Measurements from ENCODE around the gene SLC12A3. TPM values are rescaled to one million over a fixed set of nuclear protein-coding genes. Genes with fewer than 3 reads are reported as not detected.

The SLC12A3 gene
- total and polyA plus RNA-seq, 2 of the 8 experiments (the other 6 are each of a cell fraction or from before 2014, with no cell fraction given), result not detected

- no peak overlapping the region for H2BK12ac ChIP-seq (ENCODE audit: low read depth, low read length)
- H3K9me3 ChIP-seq (ENCODE audit: insufficient read depth in 2 of 2, low read depth in 1 of 2, low read length in 1 of 2), result no peaks in the 10 kb centered on the region
- H2BK20ac ChIP-seq (ENCODE audit: low read length), result no peak overlapping the region
- no peak overlapping the region for H3K9ac ChIP-seq (replicated peaks in 1 of 4; ENCODE audit: extremely low read depth in 1 of 4, low read depth in 3 of 4, low read length in 3 of 4)
- H2BK5ac ChIP-seq (ENCODE audit: low read depth, low read length), result no peak overlapping the region
- no peaks in the 10 kb centered on the region for H3K79me1 ChIP-seq (ENCODE audit: low read depth, low read length)
- WGBS, 2 experiments (ENCODE audit: extremely low coverage in 1 of 2, insufficient coverage in 1 of 2, insufficient read length in 1 of 2, insufficient replicate concordance in 2 of 2, low coverage in 1 of 2, low lambda C conversion rate in 2 of 2, missing lambda C conversion rate in 1 of 2), result 86% methylated on average over 3 of the region's 3 CpGs; no CpG with 5 or more reads in 1 of the 2 experiments
- no peaks in the 10 kb centered on the region for H3K23me2 ChIP-seq (ENCODE audit: low read depth, low read length)
- FAIRE-seq, result no peak
- DNase-seq (ENCODE audit: low read depth in 1 of 2, low spot score in 2 of 2), result no peak
- H2BK120ac ChIP-seq (replicated peaks; ENCODE audit: low read depth, low read length), result no peak overlapping the region
- no peak overlapping the region for H3K23ac ChIP-seq (ENCODE audit: insufficient read length)
- H3K18ac ChIP-seq (ENCODE audit: extremely low read depth, low read length), result no peak overlapping the region
- H3K79me2 ChIP-seq (ENCODE audit: control insufficient read depth in 1 of 2, insufficient read depth in 2 of 2, low read length in 2 of 2), result no peaks in the 10 kb centered on the region
- CTCF ChIA-PET (ENCODE audit: partially characterized antibody), result interaction anchor here (0.8 to 5.2 kb wide), 5 partner anchors 9 to 84 kb away, joined by 3 to 38 read pairs (median 4); no protein-coding TSS in a partner anchor
- H3K4me3 ChIP-seq (ENCODE audit: extremely low read depth in 1 of 4, insufficient read depth in 2 of 4, low read depth in 3 of 4, low read length in 4 of 4), result no peak overlapping the region
- no peak overlapping the region for H3K56ac ChIP-seq (replicated peaks; ENCODE audit: insufficient read length, low read depth, low read length)
- no peaks in the 10 kb centered on the region for H3K36me3 ChIP-seq (ENCODE audit: control insufficient read depth in 2 of 4, insufficient read depth in 4 of 4, low read length in 3 of 4)
- no peak overlapping the region for H2AFZ ChIP-seq (ENCODE audit: low read length)
- TF ChIP-seq NANOG (IDR thresholded peaks at IDR 0.05; ENCODE audit: insufficient read depth, low read depth, low read length, poor library complexity, severe bottlenecking), result no peak
- TF ChIP-seq HDAC2 (IDR thresholded peaks at IDR 0.05; ENCODE audit: borderline replicate concordance in 1 of 2, low read depth in 2 of 2, low read length in 2 of 2), result no peak
- no peak for TF ChIP-seq ASH2L (IDR thresholded peaks at IDR 0.05; ENCODE audit: low read length)
- TF ChIP-seq SIN3A (conservative IDR thresholded peaks at IDR 0.05 in 1 of 2, IDR thresholded peaks at IDR 0.05 in 1 of 2; ENCODE audit: low read depth in 1 of 2, low read length in 2 of 2), result no peak
- TF ChIP-seq SIRT6 (IDR thresholded peaks at IDR 0.05; ENCODE audit: low read length), result no peak
- no peak for TF ChIP-seq CEBPB (IDR thresholded peaks at IDR 0.05; ENCODE audit: low read depth, low read length)
- no peak for TF ChIP-seq MAFK (IDR thresholded peaks at IDR 0.05; ENCODE audit: low read depth, low read length)
- TF ChIP-seq RFX5 (IDR thresholded peaks at IDR 0.05; ENCODE audit: borderline replicate concordance, low read depth, low read length), result no peak
- no peak for TF ChIP-seq RBBP5 (IDR thresholded peaks at IDR 0.05; ENCODE audit: borderline replicate concordance, low read depth, low read length)
- no peak for TF ChIP-seq SUZ12 (IDR thresholded peaks at IDR 0.05; ENCODE audit: low read length)
- TF ChIP-seq GTF2F1 (IDR thresholded peaks at IDR 0.05; ENCODE audit: borderline replicate concordance, low read depth, low read length), result no peak
- H3K4me2 ChIP-seq (ENCODE audit: insufficient read depth in 1 of 2, low read depth in 2 of 2, low read length in 2 of 2), result no peak overlapping the region
- H3K4me1 ChIP-seq (replicated peaks in 1 of 4; ENCODE audit: control insufficient read depth in 3 of 4, insufficient read depth in 4 of 4, low read length in 3 of 4), result peaks cover 0 to 2% (median 1%) of the 10 kb centered on the region in 4 experiments; a peak in 4 of 7 replicates
- H4K8ac ChIP-seq (ENCODE audit: extremely low read depth, insufficient read depth, low read length), result no peak overlapping the region
- H3K27me3 ChIP-seq (replicated peaks in 1 of 4; ENCODE audit: control insufficient read depth in 3 of 4, extremely low read depth in 1 of 4, insufficient read depth in 3 of 4, low read length in 3 of 4), result no peaks in the 10 kb centered on the region
- no peak overlapping the region for H4K91ac ChIP-seq (replicated peaks; ENCODE audit: insufficient read length, low read length)
- no peak overlapping the region for H3K14ac ChIP-seq (ENCODE audit: insufficient read length)
- H4K5ac ChIP-seq (ENCODE audit: insufficient read length, low read depth, low read length), result no peak overlapping the region
- POLR2A ChIA-PET (ENCODE audit: partially characterized antibody), result interaction anchor here (0.6 kb wide), 2 partner anchors 33 to 1645 kb away, joined by 3 to 4 read pairs; no protein-coding TSS in a partner anchor
- no peak overlapping the region for H3K27ac ChIP-seq (ENCODE audit: low read depth, low read length)
- H4K20me1 ChIP-seq (replicated peaks in 1 of 2; ENCODE audit: control insufficient read depth in 1 of 2, insufficient read depth in 2 of 2, low read length in 2 of 2), result no peaks in the 10 kb centered on the region
- H2BK15ac ChIP-seq (ENCODE audit: low read length), result no peak overlapping the region
- H2AK5ac ChIP-seq (ENCODE audit: low read depth, low read length), result no peak overlapping the region
- H3K4ac ChIP-seq (replicated peaks; ENCODE audit: insufficient read length, low read depth, low read length), result no peak overlapping the region
These were observed 96.4 kb downstream of the SLC12A3 start for GRCh38 chr16:56961386-56961785.

All from H1 (cell line).